GM18870 (cell line): ENCODE results near the gene CTCFL.

Experiments used
- ATAC-seq: cut with Tn5 transposase; IDR thresholded peaks from one replicate; pipeline ENCODE4 v1.9.1; 2021; ENCODE audit warnings: moderate library complexity; ENCODE audit not compliant: unreplicated experiment

The CTCFL gene

GRCh38 chr20:57449398-57450354 is 75.3 kb downstream of the CTCFL start:
- ATAC-seq: no peak

GRCh38 chr20:57448764-57449354 is 76.1 kb downstream of the CTCFL start:
- no peak for ATAC-seq
